OCI-LY3 (cell line): Measurements from ENCODE around the gene GLB1L.

Experiments used
- H2AFZ ChIP-seq: fragments of 200-600, 300-600 bp; shearing (Covaris generic); 2 replicates; pipeline ENCODE4 v1.6.0; 2014; ENCODE audit warnings: antibody characterized with exemption, low read depth, low read length
- H3K27ac ChIP-seq: fragments of 200-600, 300-600 bp; sonication (generic); 2 replicates; pipeline ENCODE4 v1.5.1; 2014; ENCODE audit warnings: mild to moderate bottlenecking, low read length, moderate library complexity, mixed read lengths
- H3K27me3 ChIP-seq: fragments of 200-600, 300-600 bp; sonication (generic); 2 replicates; pipeline ENCODE4 v1.6.1; 2014; ENCODE audit warnings: low read depth, low read length, mixed read lengths
- H3K36me3 ChIP-seq: fragments of 200-600, 300-600 bp; sonication (generic); replicated peaks from 2 replicates; pipeline ENCODE3; 2014; ENCODE audit warnings: low read depth, low read length, mixed read lengths
- H3K4me1 ChIP-seq: fragments of 300-600, 200-600 bp; sonication (generic); 2 replicates; pipeline ENCODE4 v1.6.1; 2014; ENCODE audit warnings: low read length, mixed read lengths
- H3K4me2 ChIP-seq: fragments of 200-600, 300-600 bp; sonication (generic); 2 replicates; pipeline ENCODE4 v1.6.1; 2014; ENCODE audit warnings: low read length, mixed read lengths
- H3K4me3 ChIP-seq: fragments of 300-600, 200-600 bp; sonication (generic); 2 replicates; pipeline ENCODE4 v1.5.1; 2014; ENCODE audit warnings: antibody characterized with exemption, mild to moderate bottlenecking, low read length, moderate library complexity
- H3K79me2 ChIP-seq: fragments of 300-600, 200-600 bp; shearing (Covaris generic); 2 replicates; pipeline ENCODE4 v1.6.1; 2014; ENCODE audit warnings: mild to moderate bottlenecking, low read length, mixed read lengths
- H3K9ac ChIP-seq: fragments of 300-600, 200-600 bp; shearing (Covaris generic); 2 replicates; pipeline ENCODE4 v1.6.0; 2014; ENCODE audit warnings: mild to moderate bottlenecking, low read length, moderate library complexity
- H3K9me3 ChIP-seq: fragments of 200-600, 300-600 bp; shearing (Covaris generic); 2 replicates; pipeline ENCODE4 v1.6.1; 2014; ENCODE audit warnings: low read length, mixed read lengths; ENCODE audit not compliant: insufficient read depth
- H4K20me1 ChIP-seq: fragments of 200-600, 300-600 bp; sonication (generic); 2 replicates; pipeline ENCODE4 v1.6.1; 2016; ENCODE audit warnings: low read length, mixed read lengths; ENCODE audit not compliant: insufficient read depth
- CTCF ChIP-seq: fragments of 200-600, 300-600 bp; sonication (generic); IDR thresholded peaks from 2 replicates; pipeline ENCODE4 v1.5.1; 2014; ENCODE audit warnings: antibody characterized with exemption, low read length, low read depth
- EZH2phosphoT487 ChIP-seq: fragments of 200-600 bp; shearing (Covaris generic); IDR thresholded peaks from 2 replicates; pipeline ENCODE4 v1.6.1; 2018; ENCODE audit warnings: antibody characterized with exemption, mixed run types, low read depth

Gene GLB1L

GRCh38 chr2:219220652-219221402 is 24.4 kb downstream of the GLB1L start:
- Histone ChIP-seq H3K27me3 (no peaks in the 10 kb centered on the region), H3K4me2 (no peak overlapping the region), H3K36me3 (peaks cover 3% of the 10 kb centered on the region), H2AFZ (no peak overlapping the region), H4K20me1 (no peaks in the 10 kb centered on the region), H3K4me3 (no peak overlapping the region), H3K27ac (no peak overlapping the region), H3K9ac (no peak overlapping the region), H3K9me3 (no peaks in the 10 kb centered on the region), H3K4me1 (no peaks in the 10 kb centered on the region), H3K79me2 (no peaks in the 10 kb centered on the region)
- TF ChIP-seq CTCF (no peak), EZH2phosphoT487 (no peak)

- no peak overlapping the region for H3K4me3 ChIP-seq
- no peaks in the 10 kb centered on the region for H3K27me3 ChIP-seq
- H3K9ac ChIP-seq = no peak overlapping the region
- no peak overlapping the region for H2AFZ ChIP-seq
- H3K79me2 ChIP-seq = no peaks in the 10 kb centered on the region
- H3K9me3 ChIP-seq = no peaks in the 10 kb centered on the region
- peaks cover 3% of the 10 kb centered on the region for H3K36me3 ChIP-seq
- no peak overlapping the region for H3K4me2 ChIP-seq
- no peaks in the 10 kb centered on the region for H4K20me1 ChIP-seq
- no peaks in the 10 kb centered on the region for H3K4me1 ChIP-seq
- H3K27ac ChIP-seq = no peak overlapping the region
- TF ChIP-seq CTCF (no peak), EZH2phosphoT487 (no peak)
These were observed 25.3 kb downstream of the GLB1L start for GRCh38 chr2:219219784-219220532.

- H2AFZ ChIP-seq = no peak within 1 kb of the TSS
- TF ChIP-seq CTCF (no peak), EZH2phosphoT487 (no peak)
- no peak within 1 kb of the TSS for H3K4me3 ChIP-seq
- peaks cover 1% of the 10 kb centered on the region for H3K36me3 ChIP-seq
- H3K4me2 ChIP-seq = no peak within 1 kb of the TSS
- no peaks in the 10 kb centered on the region for H3K4me1 ChIP-seq
- no peaks in the 10 kb centered on the region for H4K20me1 ChIP-seq
- no peak within 1 kb of the TSS for H3K27ac ChIP-seq
- H3K27me3 ChIP-seq = no peaks in the 10 kb centered on the region
- no peak within 1 kb of the TSS for H3K9ac ChIP-seq
- no peaks in the 10 kb centered on the region for H3K79me2 ChIP-seq
- H3K9me3 ChIP-seq = no peaks in the 10 kb centered on the region
These were observed 26.2 kb downstream of the GLB1L start, which contains the start of gene ABCB6 for GRCh38 chr2:219218732-219219701. Gene ABCB6 (minus strand): TSS chr2:219218958. CDS start chr2:219218673, 285 bp downstream.
